Neural crest cell (in vitro differentiated cells): ENCODE measurements around the gene FRMD3. TPM values are rescaled to one million over a fixed set of nuclear protein-coding genes. Genes with fewer than 3 reads are reported as not detected.

Source experiments
- DNase-seq: peaks from one replicate; pipeline ENCODE4 v3.0.0; 2021; ENCODE audit warnings: low read depth, mixed read lengths, low spot score
- H3K27ac Mint-ChIP-seq: one replicate; pipeline ENCODE4 v1.8.0; 2021; ENCODE audit warnings: mild to moderate bottlenecking, mixed read lengths; ENCODE audit not compliant: unreplicated experiment
- H3K27me3 Mint-ChIP-seq: 2 replicates; pipeline ENCODE4 v1.8.0; 2021; ENCODE audit warnings: low read depth, mild to moderate bottlenecking, mixed read lengths
- H3K36me3 Mint-ChIP-seq: 2 replicates; pipeline ENCODE4 v1.8.0; 2021; ENCODE audit warnings: low read depth, mild to moderate bottlenecking, mixed read lengths
- H3K4me1 Mint-ChIP-seq: 2 replicates; pipeline ENCODE4 v1.8.0; 2021; ENCODE audit warnings: mixed read lengths
- H3K4me3 Mint-ChIP-seq: one replicate; pipeline ENCODE4 v1.8.0; 2021; ENCODE audit warnings: mild to moderate bottlenecking, mixed read lengths
- H3K9me3 Mint-ChIP-seq: 2 replicates; pipeline ENCODE4 v1.8.0; 2021; ENCODE audit warnings: mixed read lengths
- total RNA-seq: library from RNA; stranded (reverse); gene quantifications from 2 replicates; pipeline ENCODE4 v1.2.1, GENCODE V29; 2021
- TF ChIP-seq, protein P1 (sequence below): fragments of 200-600 bp; sonication (generic); conservative IDR thresholded peaks from 2 replicates; pipeline ENCODE4 v1.5.0; 2021; ENCODE audit warnings: antibody characterized with exemption, mild to moderate bottlenecking

The FRMD3 gene
- total RNA-seq, 1 donor from 2014 or later: 2.3 TPM

DNA sequence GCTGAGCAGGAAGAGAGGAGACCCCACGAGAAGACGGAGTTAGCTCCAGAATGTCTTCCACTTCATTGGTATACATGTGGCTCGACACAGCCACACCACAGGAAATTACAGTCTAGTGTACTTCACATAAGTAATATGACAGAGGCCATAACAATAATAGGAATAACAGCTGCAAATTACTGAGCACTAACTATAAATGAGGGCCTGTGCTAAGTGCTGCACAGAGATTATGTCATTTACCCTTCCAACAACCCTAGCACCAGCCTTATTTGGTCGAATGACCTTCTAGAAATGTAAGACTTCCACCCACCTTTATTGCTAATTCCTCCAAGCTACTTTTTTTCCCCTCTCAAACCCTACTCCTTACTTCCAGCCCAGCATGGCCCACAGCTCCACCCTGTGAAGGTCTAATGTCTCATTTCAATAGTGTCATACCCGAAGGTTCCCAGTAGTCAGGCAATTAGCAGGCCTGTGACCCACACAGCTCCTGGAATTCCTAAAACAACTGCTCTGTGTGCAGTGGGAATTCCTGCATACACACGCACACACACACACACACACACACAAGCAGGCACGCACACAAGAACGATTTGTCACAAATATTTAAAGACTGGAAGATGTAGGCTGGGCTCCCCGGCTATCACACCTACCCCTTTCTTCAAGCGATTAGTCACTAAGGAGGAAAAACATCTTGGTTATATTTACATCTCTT, 134.5 kb downstream of the FRMD3 start:
- H3K4me1 Mint-ChIP-seq: peaks cover 5% of the 10 kb centered on the region
- H3K36me3 Mint-ChIP-seq: peaks cover 2% of the 10 kb centered on the region
- no peaks in the 10 kb centered on the region for H3K27me3 Mint-ChIP-seq
- DNase-seq: no peak
- no peak overlapping the region for H3K4me3 Mint-ChIP-seq
- H3K27ac Mint-ChIP-seq: no peak overlapping the region
- TF ChIP-seq, protein P1, sequence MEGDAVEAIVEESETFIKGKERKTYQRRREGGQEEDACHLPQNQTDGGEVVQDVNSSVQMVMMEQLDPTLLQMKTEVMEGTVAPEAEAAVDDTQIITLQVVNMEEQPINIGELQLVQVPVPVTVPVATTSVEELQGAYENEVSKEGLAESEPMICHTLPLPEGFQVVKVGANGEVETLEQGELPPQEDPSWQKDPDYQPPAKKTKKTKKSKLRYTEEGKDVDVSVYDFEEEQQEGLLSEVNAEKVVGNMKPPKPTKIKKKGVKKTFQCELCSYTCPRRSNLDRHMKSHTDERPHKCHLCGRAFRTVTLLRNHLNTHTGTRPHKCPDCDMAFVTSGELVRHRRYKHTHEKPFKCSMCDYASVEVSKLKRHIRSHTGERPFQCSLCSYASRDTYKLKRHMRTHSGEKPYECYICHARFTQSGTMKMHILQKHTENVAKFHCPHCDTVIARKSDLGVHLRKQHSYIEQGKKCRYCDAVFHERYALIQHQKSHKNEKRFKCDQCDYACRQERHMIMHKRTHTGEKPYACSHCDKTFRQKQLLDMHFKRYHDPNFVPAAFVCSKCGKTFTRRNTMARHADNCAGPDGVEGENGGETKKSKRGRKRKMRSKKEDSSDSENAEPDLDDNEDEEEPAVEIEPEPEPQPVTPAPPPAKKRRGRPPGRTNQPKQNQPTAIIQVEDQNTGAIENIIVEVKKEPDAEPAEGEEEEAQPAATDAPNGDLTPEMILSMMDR: no peak
- no peaks in the 10 kb centered on the region for H3K9me3 Mint-ChIP-seq

DNA sequence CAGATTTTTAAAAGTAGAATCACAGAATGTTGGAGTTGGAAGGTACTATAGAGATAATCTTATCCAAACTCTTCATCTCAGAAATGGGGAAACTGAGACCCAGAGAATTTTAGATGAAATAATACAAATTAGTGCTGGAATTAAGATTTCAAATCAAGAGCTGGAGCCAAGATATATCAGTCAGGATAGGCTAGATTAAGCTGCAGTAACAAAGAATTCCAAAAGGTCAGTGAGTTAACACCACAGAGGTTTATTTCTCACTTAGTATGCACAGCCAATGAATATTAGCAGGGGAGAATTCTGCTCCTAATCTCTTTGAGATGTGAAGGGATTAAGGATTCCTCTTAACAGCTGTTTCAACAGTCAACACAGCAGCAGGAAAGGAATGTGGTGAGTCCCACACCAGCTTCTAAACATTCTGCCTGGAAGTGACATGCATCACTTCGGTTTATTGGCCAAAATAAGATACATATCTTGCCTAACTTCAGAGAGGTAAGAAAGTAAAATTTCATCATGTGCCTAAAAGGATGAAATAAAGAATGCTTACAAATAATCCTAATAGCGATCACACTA, 136.8 kb downstream of the FRMD3 start:
- Mint-ChIP-seq H3K4me3 (no peak overlapping the region), H3K36me3 (no peaks in the 10 kb centered on the region), H3K4me1 (peaks cover 5% of the 10 kb centered on the region), H3K9me3 (no peaks in the 10 kb centered on the region), H3K27ac (no peak overlapping the region), H3K27me3 (no peaks in the 10 kb centered on the region)
- TF ChIP-seq, protein P1: no peak
- DNase-seq: no peak

DNA sequence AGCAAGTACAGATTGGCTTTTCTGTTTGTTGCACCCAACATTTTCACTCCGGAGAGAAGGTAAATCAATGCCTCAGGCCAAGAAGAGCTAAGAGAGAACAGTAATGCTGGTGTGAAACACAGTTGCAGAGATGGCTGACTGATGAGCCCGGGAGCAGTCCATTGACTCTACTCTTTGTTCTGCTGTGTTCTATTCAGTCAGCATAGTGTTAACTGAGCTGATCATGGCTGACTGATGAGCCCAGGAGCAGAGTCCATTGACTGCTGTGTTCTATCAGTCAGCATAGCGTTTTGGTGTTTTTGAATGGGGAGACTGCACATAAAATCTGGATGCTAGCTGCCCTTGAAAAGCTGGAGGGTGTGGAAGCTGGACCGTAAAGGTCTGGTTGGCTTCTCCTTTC, 141.4 kb downstream of the FRMD3 start:
- DNase-seq: no peak
- Mint-ChIP-seq H3K27me3 (no peaks in the 10 kb centered on the region), H3K9me3 (peaks cover 2% of the 10 kb centered on the region), H3K4me3 (no peak overlapping the region), H3K4me1 (no peaks in the 10 kb centered on the region), H3K27ac (no peak overlapping the region), H3K36me3 (no peaks in the 10 kb centered on the region)
- TF ChIP-seq, protein P1: no peak

DNA sequence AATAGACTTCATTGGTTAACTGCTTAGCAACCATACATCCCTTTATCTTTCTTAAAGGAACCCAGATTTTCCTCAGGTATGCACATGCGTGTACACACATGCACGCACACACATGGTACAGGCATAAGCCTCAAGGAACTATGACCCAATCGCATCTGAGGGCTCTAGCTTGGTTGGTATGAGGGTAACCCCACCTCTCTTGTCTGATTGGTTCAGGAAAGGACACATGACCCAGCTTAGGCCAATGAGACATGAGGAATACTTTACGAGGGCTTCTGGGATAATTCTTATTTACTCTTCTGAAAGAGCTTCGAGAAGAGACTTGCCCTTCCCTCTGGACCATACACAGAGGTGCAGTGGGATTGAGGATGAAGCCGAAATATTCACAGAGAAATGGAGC, 141.9 kb downstream of the FRMD3 start:
- no peak overlapping the region for H3K27ac Mint-ChIP-seq
- no peaks in the 10 kb centered on the region for H3K27me3 Mint-ChIP-seq
- peaks cover 2% of the 10 kb centered on the region for H3K9me3 Mint-ChIP-seq
- H3K36me3 Mint-ChIP-seq: no peaks in the 10 kb centered on the region
- no peaks in the 10 kb centered on the region for H3K4me1 Mint-ChIP-seq
- H3K4me3 Mint-ChIP-seq: no peak overlapping the region
- DNase-seq: no peak
- TF ChIP-seq, protein P1: no peak

DNA sequence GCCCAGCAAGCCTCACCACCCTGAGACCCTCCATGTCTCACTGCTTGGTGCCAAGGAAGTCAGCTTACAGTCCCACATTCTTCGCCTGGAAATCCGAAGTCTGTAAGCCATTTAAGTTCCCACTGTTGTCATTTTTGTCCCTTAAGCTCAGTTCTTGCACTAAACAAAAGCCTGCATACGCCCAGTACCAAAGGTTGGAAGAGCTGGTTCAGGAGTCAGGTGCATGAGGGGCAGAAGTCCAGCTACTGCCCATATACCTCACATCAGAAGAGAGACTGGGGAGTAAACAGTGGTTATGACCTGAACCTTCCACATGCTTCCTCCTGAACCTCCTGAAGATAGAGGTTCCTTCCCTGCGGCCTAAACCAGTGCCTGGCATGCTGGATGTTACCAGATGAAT, 146.0 kb downstream of the FRMD3 start:
- H3K4me3 Mint-ChIP-seq: no peak overlapping the region
- DNase-seq: no peak
- H3K27ac Mint-ChIP-seq: no peak overlapping the region
- peaks cover 6% of the 10 kb centered on the region for H3K9me3 Mint-ChIP-seq
- H3K36me3 Mint-ChIP-seq: no peaks in the 10 kb centered on the region
- no peaks in the 10 kb centered on the region for H3K4me1 Mint-ChIP-seq
- TF ChIP-seq, protein P1: no peak
- H3K27me3 Mint-ChIP-seq: no peaks in the 10 kb centered on the region
